HepG2 (cell line): ENCODE results near the gene POLRMT. TPM values are rescaled to one million over a fixed set of nuclear protein-coding genes. Genes with fewer than 3 reads are reported as not detected.
"Not testable (repeated sequence)": the region's sequence is repeated elsewhere in the genome, so short reads cannot be mapped to it uniquely, and the experiment has no call there.

ENCODE experiments used
- ATAC-seq: fragments of 200-7000 bp; cut with Tn5 transposase; 3 replicates; pipeline ENCODE4 v1.9.1; 2020; ENCODE audit warnings: mild to moderate bottlenecking, moderate library complexity
- BruUV-seq: library from RNA; stranded (reverse); fragments of 400-500 nt; replicated peaks from 2 replicates; lab custom pipeline; 2021; lab: Mats Ljungman, UMichigan
- CTCF ChIA-PET: fragments of 300-600 bp; formaldehyde crosslinking; extraction: SDS; loops from one replicate; lab custom pipeline; 2021; ENCODE audit warnings: low total read pairs, inconsistent platforms, low intra/inter-chr PET ratio; lab: Yijun Ruan, JAX
- POLR2A ChIA-PET: fragments of 350-600 bp; sonication (Branson Sonifier 250); formaldehyde crosslinking; loops from one replicate; lab custom pipeline; 2020; ENCODE audit warnings: antibody characterized with exemption, inconsistent platforms; lab: Yijun Ruan, JAX
- DNase-seq: peaks from one replicate; pipeline ENCODE4 v3.0.0-alpha.2; 2015; ENCODE audit warnings: low spot score
- FAIRE-seq: peaks from 3 replicates; lab custom pipeline; 2011; peaks lifted over from hg19 to GRCh38; lab: Jason Lieb, UNC
- H2AFZ ChIP-seq: one replicate; pipeline ENCODE4 v1.6.1; 2011; ENCODE audit warnings: low read length, inconsistent platforms
- H3K27ac ChIP-seq: fragments of 300-600 bp; 3 replicates; pipeline ENCODE4 v1.8.0; 2011; ENCODE audit warnings: mixed run types, mild to moderate bottlenecking, mixed read lengths, low read length, inconsistent platforms; ENCODE audit not compliant: insufficient read depth; ENCODE audit errors: extremely low read length
- H3K27me3 ChIP-seq, 2 experiments: fragments of 200-600 bp in 1 of 2; 2 replicates in 1 of 2; 3 replicates in 1 of 2; pipeline versions ENCODE4 v1.6.0 to v1.8.0; 2011; ENCODE audit warnings: low read length in 2 of 2, mild to moderate bottlenecking in 2 of 2, moderate library complexity in 2 of 2, inconsistent platforms in 1 of 2; ENCODE audit not compliant: insufficient read depth in 2 of 2, control insufficient read depth in 1 of 2
- H3K36me3 ChIP-seq, 2 experiments: fragments of 200-600 bp in 1 of 2; replicated peaks in 1 of 2; 2 replicates in 1 of 2; 3 replicates in 1 of 2; pipeline versions ENCODE4 v1.5.1 to v1.8.0; 2011; ENCODE audit warnings: low read length in 2 of 2, inconsistent platforms in 1 of 2; ENCODE audit not compliant: insufficient read depth in 2 of 2, control insufficient read depth in 1 of 2
- H3K4me1 ChIP-seq: 2 replicates; pipeline ENCODE4 v1.5.1; 2012; ENCODE audit warnings: low read length, inconsistent platforms; ENCODE audit not compliant: insufficient read depth
- H3K4me2 ChIP-seq: 2 replicates; pipeline ENCODE4 v1.6.0; 2011; ENCODE audit warnings: low read depth, low read length, inconsistent platforms
- H3K4me3 ChIP-seq, 3 experiments: fragments of 200-600 bp in 1 of 3; sonication (generic), shearing (Covaris generic) in 1 of 3; replicated peaks in 1 of 3; 2 replicates each; pipeline ENCODE4 v1.5.1; 2011 to 2016; ENCODE audit warnings: low read length in 3 of 3, inconsistent platforms in 2 of 3, low read depth in 2 of 3, mild to moderate bottlenecking in 2 of 3, control low read depth in 1 of 3, mixed read lengths in 1 of 3; ENCODE audit not compliant: insufficient read depth in 1 of 3
- H3K79me2 ChIP-seq: one replicate; pipeline ENCODE4 v1.6.1; 2011; ENCODE audit warnings: low read length, inconsistent platforms; ENCODE audit not compliant: insufficient read depth
- H3K9ac ChIP-seq: 2 replicates; pipeline ENCODE4 v1.6.0; 2011; ENCODE audit warnings: mild to moderate bottlenecking, low read depth, low read length, inconsistent platforms; ENCODE audit not compliant: insufficient read depth
- H3K9me3 ChIP-seq: 2 replicates; pipeline ENCODE4 v1.5.1; 2012; ENCODE audit warnings: mild to moderate bottlenecking, low read length
- H4K20me1 ChIP-seq: 2 replicates; pipeline ENCODE4 v1.6.0; 2011; ENCODE audit warnings: inconsistent platforms, mild to moderate bottlenecking, low read length, moderate library complexity; ENCODE audit not compliant: insufficient read depth
- FOSL2 ChIP-seq: sonication (generic); formaldehyde crosslinking; IDR thresholded peaks from 2 replicates; pipeline ENCODE4 v1.4.0; 2020; ENCODE audit warnings: missing genetic modification reagents
- SOX13 ChIP-seq, 3 experiments: fragments of 450-650 bp in 1 of 3; sonication (generic) in 1 of 3; formaldehyde crosslinking in 1 of 3; IDR thresholded peaks in 2 of 3; conservative IDR thresholded peaks in 1 of 3; 2 replicates each; pipeline versions ENCODE4 v1.5.0 to v1.6.1; 2016 to 2020; ENCODE audit warnings: antibody characterized with exemption in 1 of 3, mild to moderate bottlenecking in 1 of 3, missing compliant biosample characterization in 1 of 3, missing genetic modification reagents in 1 of 3, moderate library complexity in 1 of 3
- ZNF772 ChIP-seq: sonication (generic); formaldehyde crosslinking; IDR thresholded peaks from 2 replicates; pipeline ENCODE4 v1.5.0; 2020; ENCODE audit warnings: mild to moderate bottlenecking, missing genetic modification reagents
- WGBS: methylation state at CpG from one replicate; pipeline ENCODE4 v1.1.6; 2017; ENCODE audit warnings: low lambda C conversion rate; 5-methylcytosine and 5-hydroxymethylcytosine counted together
- in situ Hi-C: cut with HindIII; loops from 2 replicates; pipeline ENCODE4 v1.10.0; 2017; ENCODE audit warnings: low pct_unique_long_range_greater_than_20kb; ENCODE audit not compliant: extremely low pct_ligation_motif_present
- intact Hi-C: fragments of 100-400 bp; cut with micrococcal nuclease; formaldehyde crosslinking; loops from one replicate; pipeline ENCODE4 v1.10.0; 2022; ENCODE audit not compliant: unreplicated experiment
- polyA plus RNA-seq, 8 experiments: library from polyadenylated mRNA; depleted of rRNA in 3 of 8; stranded (reverse) in 7 of 8; unstranded in 1 of 8; fragments of >200 nt; fragmentation: Illumina TruSeq in 4 of 8; extraction: Trizol in 4 of 8; gene quantifications; 2 replicates each; pipeline versions ENCODE4 v1.2.1 to v1.2.3, GENCODE V29; 2011 to 2016; ENCODE audit warnings: low read depth in 4 of 8, missing spikeins in 1 of 8, mixed read lengths in 1 of 8; ENCODE audit not compliant: insufficient read depth in 1 of 8
- total RNA-seq, 5 experiments: library from RNA; depleted of rRNA; stranded (reverse); fragments of >200 nt; fragmentation: Illumina TruSeq; extraction: Trizol; gene quantifications; 2 replicates each; pipeline ENCODE4 v1.2.3, GENCODE V29; 2016; ENCODE audit warnings: low read depth in 1 of 5
- TF ChIP-seq, protein P1 (sequence below): sonication (generic); formaldehyde crosslinking; IDR thresholded peaks from 2 replicates; pipeline ENCODE4 v1.5.1; 2020; ENCODE audit warnings: missing genetic modification reagents, mild to moderate bottlenecking, borderline replicate concordance

Gene POLRMT
- total and polyA plus RNA-seq, 2 of the 13 experiments (the other 11 are each of a cell fraction or from before 2014, with no cell fraction given), result 78.0 to 101 TPM

DNA sequence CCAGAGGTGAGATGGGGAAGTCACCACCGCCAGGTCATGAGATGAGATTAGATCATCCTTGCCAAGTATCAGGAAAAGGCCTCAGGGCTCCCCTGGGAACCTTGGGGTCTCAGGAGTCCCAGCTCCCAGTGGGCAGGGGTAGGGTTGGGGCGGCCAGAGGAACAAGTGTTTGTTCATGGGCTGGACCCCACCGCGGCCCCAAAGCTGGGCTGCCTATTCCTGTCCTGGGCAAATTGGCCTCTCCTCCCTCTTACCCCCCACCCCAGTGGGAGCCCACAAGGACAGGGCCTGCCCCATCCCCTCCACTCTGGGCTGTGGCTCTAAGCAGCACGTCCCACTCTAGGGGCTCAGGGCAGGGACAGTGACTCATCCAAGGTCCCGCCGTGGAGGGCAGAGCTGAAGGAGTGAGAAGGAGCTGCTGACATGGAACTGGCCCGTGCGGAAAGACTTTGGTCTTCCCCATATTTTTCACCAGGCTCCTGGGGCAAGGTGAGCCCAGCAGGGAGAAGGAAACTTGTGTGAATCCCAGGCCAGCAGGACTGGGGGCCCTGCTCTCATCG lies 47.7 kb downstream of the POLRMT start:
- Histone ChIP-seq H2AFZ (no peak overlapping the region), H3K4me2 (no peak overlapping the region), H3K27me3 (peaks cover 5 to 22% of the 10 kb centered on the region in 2 experiments), H3K4me3 (no peak overlapping the region), H3K9me3 (no peaks in the 10 kb centered on the region), H3K9ac (no peak overlapping the region), H4K20me1 (peaks cover 44% of the 10 kb centered on the region), H3K79me2 (no peaks in the 10 kb centered on the region), H3K4me1 (peaks cover 35% of the 10 kb centered on the region), H3K27ac (no peak overlapping the region), H3K36me3 (peaks cover 12 to 16% of the 10 kb centered on the region in 2 experiments; a peak in 4 of 5 replicates)
- intact Hi-C loops (loop anchor here (10.0 kb wide), 1 partner anchor 79 kb away; the partner anchor contains the start of gene RNF126), in situ Hi-C loops (loop anchor here (5.0 to 10.0 kb wide), 2 partner anchors 33 to 149 kb away; no protein-coding TSS in a partner anchor)
- CTCF ChIA-PET, result interaction anchor here (2.4 to 3.0 kb wide), 2 partner anchors 19 kb away, joined by 9 read pairs; no protein-coding TSS in a partner anchor
- POLR2A ChIA-PET, result interaction anchor here (1.5 to 3.9 kb wide), 2 partner anchors 11 to 13 kb away, joined by 5 to 16 read pairs; partner anchors contain the start of gene BSG
- WGBS, result 30% methylated on average over 2 of the region's 10 CpGs
- BruUV-seq, result no TSS peak
- no peak for FAIRE-seq
- ATAC-seq, result peak; percentile 12
- TF ChIP-seq, protein P1, sequence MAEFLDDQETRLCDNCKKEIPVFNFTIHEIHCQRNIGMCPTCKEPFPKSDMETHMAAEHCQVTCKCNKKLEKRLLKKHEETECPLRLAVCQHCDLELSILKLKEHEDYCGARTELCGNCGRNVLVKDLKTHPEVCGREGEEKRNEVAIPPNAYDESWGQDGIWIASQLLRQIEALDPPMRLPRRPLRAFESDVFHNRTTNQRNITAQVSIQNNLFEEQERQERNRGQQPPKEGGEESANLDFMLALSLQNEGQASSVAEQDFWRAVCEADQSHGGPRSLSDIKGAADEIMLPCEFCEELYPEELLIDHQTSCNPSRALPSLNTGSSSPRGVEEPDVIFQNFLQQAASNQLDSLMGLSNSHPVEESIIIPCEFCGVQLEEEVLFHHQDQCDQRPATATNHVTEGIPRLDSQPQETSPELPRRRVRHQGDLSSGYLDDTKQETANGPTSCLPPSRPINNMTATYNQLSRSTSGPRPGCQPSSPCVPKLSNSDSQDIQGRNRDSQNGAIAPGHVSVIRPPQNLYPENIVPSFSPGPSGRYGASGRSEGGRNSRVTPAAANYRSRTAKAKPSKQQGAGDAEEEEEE (CRISPR knock-in tag), result no peak
- TF ChIP-seq FOSL2 (peak; percentile 43; the same call in 1 of the 2 replicates), ZNF772 (CRISPR knock-in tag) (no peak), SOX13 (IDR thresholded peaks at IDR 0.05) (no peak), SOX13 (CRISPR knock-in tag; conservative IDR thresholded peaks at IDR 0.05 in 1 of 2, IDR thresholded peaks at IDR 0.05 in 1 of 2) (no peak)
- no peak for DNase-seq

DNA sequence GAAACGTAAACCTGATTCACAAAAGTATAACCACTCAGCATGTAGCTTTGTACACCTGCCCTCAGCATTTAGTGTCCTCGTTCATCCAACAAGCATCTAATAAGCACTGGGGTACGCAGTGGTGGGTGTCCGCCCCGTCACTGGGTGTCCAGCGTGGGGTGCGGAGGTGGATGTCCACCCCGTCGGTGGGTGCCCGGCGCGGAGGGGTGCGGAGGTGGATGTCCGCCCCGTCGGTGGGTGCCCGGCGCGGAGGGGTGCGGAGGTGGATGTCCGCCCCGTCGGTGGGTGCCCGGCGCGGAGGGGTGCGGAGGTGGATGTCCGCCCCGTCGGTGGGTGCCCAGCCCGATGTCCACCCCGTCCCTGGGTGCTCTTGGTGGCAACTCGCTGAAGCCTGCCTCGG lies 48.2 kb downstream of the POLRMT start:
- H3K4me3 ChIP-seq, H3K79me2 ChIP-seq, FAIRE-seq, H3K27ac ChIP-seq, DNase-seq, H3K4me2 ChIP-seq, H3K9me3 ChIP-seq, H2AFZ ChIP-seq, BruUV-seq, H3K9ac ChIP-seq, ATAC-seq: not testable (repeated sequence)
- ChIA-PET CTCF (interaction anchor here (1.2 to 2.4 kb wide), 2 partner anchors 20 to 50 kb away, joined by 3 to 9 read pairs; no protein-coding TSS in a partner anchor), POLR2A (interaction anchor here (1.2 to 3.9 kb wide), 2 partner anchors 13 to 29 kb away, joined by 7 to 16 read pairs; partner anchors contain the start of gene BSG)
- Histone ChIP-seq H3K36me3 (peaks cover 16 to 21% of the 10 kb centered on the region in 2 experiments; a peak in 4 of 5 replicates), H3K27me3 (peaks cover 5 to 20% of the 10 kb centered on the region in 2 experiments), H4K20me1 (peaks cover 49% of the 10 kb centered on the region), H3K4me1 (peaks cover 35% of the 10 kb centered on the region)
- in situ Hi-C loops (loop anchor here (5.0 to 10.0 kb wide), 2 partner anchors 33 to 150 kb away; no protein-coding TSS in a partner anchor), intact Hi-C loops (loop anchor here (10.0 kb wide), 1 partner anchor 80 kb away; the partner anchor contains the start of gene RNF126)
- 86% methylated on average over 15 of the region's 34 CpGs for WGBS
